ENCODE measurements around the gene RPLP2.

DNA sequence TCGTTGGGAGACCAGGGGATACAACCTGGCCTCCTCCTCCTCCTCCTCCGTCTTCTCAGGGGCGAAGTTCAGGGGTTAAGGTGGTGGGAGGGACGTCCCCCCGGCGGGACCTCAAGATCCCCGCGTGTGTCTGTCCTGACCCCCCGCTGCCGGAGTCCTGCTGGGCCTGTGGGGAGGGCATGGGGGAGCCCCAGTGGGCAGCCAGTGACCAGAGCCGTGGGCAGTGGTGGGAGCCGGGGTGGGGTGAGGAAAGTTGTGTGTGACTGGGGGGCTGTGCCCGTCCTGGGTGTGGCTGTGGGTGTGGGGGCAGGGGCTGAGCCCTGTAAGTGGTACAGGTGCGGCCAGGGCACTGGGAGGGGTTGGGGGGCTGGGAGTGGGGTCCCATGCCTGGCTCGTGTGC, 43.0 kb downstream of the RPLP2 start:
- TF ChIP-seq, protein P1, sequence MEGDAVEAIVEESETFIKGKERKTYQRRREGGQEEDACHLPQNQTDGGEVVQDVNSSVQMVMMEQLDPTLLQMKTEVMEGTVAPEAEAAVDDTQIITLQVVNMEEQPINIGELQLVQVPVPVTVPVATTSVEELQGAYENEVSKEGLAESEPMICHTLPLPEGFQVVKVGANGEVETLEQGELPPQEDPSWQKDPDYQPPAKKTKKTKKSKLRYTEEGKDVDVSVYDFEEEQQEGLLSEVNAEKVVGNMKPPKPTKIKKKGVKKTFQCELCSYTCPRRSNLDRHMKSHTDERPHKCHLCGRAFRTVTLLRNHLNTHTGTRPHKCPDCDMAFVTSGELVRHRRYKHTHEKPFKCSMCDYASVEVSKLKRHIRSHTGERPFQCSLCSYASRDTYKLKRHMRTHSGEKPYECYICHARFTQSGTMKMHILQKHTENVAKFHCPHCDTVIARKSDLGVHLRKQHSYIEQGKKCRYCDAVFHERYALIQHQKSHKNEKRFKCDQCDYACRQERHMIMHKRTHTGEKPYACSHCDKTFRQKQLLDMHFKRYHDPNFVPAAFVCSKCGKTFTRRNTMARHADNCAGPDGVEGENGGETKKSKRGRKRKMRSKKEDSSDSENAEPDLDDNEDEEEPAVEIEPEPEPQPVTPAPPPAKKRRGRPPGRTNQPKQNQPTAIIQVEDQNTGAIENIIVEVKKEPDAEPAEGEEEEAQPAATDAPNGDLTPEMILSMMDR (conservative IDR thresholded peaks at IDR 0.05) = no peak
- TF ChIP-seq ZFX (IDR thresholded peaks at IDR 0.05) = no peak

Measured in C4-2B (cell line).